HG03342 (cell line): ENCODE results near the gene PAGR1.
"Not testable (repeated sequence)": the region's sequence is repeated elsewhere in the genome, so short reads cannot be mapped to it uniquely, and the experiment has no call there.

Source experiments
- ATAC-seq: cut with Tn5 transposase; IDR thresholded peaks from one replicate; pipeline ENCODE4 v1.9.1; 2021; ENCODE audit warnings: mild to moderate bottlenecking, moderate library complexity; ENCODE audit not compliant: unreplicated experiment

PAGR1 gene

DNA sequence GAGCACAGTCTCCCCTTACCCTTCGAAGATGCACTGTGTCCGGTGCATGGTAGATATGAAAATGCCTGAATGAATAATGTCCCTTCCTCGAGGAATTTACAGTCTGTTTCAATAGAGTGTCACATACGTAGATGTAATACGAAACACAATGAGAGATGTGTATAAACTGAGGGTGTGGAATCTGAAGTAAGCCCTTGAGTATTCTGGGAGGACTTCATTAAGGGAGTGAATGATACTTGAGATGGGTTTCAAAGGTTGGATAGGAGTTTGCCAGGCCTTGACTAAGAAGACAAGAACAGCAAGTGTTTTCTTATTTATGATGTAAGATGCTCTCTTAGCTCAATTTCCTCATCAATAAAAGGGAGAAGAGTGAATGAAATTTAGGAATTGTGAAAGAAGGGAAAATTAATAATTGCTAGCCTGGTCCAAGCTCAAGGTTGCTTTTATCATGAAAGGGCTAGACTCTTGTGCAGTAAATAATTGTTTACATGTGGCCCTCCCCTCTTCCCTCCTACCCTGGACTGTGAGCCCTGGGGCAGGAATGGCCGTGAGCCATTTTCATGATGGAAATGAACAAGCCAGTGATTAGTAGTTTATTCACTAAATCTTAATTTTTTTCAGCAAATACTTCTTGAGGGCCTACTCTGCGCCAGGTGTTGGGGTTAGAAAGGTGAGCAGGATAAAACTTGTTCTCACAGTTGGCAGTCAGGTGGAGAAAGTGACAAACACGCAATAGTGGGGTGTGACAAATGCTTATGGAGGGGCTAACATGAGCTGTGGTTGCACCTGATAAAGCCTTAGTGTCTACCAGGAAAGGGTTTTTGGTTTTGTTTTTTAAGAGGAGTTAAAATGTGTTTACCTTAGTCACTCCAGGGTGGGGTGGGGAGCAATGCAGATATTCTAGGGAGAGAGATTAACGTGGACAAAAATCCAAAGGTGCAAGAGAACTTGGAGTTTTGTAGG lies 23.8 kb upstream of the PAGR1 start:
- ATAC-seq: no peak

GRCh38 chr16:29793153-29793552 lies 22.8 kb upstream of the PAGR1 start:
- not testable (repeated sequence) for ATAC-seq

DNA sequence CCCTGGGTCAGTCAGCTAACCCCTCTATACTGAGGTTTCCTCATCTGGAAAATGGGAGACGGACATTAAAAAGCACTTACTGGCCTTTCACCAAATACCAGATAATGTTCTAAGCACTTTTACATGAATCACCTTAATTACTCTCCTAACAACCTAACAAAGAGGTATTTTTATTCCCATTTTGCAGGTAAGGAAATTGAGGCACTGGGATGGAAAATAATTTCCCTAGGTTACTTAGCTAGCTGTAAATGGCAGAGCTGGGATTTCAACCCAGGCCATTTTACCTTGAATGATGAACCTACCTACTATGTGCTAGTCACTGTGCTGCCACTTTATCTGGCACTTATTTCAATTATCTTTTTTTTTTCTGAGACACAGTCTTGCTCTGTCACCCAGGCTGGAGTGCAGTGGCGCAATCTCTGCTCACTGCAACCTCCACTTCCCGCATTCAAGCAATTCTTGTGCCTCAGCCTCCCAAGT lies 21.7 kb upstream of the PAGR1 start:
- no peak for ATAC-seq

- ATAC-seq: no peak
Observed at GRCh38 chr16:29802416-29802935, 13.5 kb upstream of the PAGR1 start.

DNA sequence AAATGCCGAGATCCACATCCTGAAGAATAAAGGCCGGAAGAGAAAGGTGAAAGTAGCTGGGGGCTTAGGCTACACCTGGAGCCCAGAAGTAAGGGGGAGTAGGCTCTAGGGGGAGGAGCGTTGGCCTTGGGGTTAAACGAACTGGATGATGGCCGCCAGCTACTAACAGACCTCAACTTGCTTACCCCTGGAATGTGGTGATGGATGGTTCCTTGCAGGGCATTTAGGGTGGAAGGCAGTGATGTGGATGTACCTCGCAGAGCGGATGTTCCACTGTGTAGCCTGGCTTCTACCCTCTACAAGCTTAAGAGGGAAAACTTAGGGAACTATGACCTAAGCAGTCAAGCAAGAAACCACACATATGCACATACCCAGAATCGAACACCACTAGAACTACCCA lies 11.9 kb upstream of the PAGR1 start:
- no peak for ATAC-seq

DNA sequence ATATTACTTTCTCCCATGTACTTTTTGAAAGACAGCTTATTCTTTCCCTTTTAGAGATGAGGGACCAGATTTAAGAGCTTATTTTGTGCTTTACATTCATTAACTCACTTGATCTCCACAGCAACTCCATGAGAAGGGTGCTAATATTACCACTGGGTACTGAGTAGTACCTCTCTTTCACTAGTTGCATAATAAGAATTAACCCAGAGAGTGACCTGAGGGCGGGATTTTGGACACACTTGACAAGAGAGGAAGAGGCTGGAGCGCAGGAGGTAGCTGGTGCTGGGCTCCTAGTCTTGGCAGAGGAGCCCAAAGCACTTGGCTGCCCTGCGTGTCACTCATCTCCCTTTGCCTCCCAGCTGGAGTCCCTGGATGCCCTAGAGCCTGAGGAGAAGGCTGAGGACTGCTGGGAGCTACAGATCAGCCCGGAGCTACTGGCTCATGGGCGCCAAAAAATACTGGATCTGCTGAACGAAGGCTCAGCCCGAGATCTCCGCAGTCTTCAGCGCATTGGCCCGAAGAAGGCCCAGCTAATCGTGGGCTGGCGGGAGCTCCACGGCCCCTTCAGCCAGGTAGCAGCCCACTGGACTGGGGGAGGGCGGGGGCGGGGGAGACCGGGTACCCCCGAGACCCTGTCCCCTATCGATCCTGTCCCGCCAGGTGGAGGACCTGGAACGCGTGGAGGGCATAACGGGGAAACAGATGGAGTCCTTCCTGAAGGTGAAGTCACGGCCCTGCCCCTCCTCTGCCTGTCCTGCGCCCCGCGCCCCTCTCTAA lies 11.3 kb upstream of the PAGR1 start:
- no peak for ATAC-seq

DNA sequence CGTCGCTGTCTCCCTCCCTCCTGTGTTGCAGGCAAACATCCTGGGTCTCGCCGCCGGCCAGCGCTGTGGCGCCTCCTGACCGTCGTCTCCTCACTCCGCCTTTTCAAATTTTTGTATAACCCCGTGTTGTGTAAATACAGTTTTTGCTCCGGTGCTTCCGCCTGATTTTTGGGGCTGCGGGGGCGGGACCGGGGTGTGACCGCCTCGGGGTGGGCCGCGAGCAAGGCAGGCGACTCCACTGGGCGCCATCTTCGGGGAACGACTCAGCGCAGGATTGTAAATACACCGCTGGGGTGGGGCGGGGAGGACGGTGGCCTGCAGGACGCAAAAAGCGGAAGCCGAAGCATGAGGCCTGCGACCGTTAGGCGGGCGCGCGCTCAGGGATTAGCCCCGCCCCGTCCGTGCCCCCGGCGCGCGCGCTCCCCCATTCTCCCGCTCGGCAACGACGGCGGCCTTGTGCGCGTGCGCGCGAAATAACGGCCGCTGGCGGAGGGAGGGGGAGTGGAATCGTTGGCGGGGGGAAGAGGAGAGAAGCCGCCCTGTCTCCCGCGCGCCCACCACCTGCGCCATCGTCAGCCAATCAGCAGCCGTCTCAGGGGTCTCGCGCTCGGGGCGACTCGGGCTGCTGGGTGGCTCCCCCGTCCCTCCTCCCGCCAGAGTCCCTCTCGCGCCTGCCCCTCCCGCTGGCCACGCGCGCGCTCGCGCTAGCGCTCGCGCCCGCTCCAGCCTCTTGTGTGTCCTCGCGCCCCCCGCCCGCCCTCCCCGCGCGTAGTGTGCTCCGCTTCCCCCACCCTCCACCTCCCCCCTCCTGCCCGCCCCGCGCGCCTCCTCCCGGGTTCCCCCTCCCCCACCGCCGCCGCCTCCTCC lies 10.5 kb upstream of the PAGR1 start:
- ATAC-seq: peak; percentile 46

GRCh38 chr16:29806099-29806579 lies 9.8 kb upstream of the PAGR1 start, which contains the start of gene MAZ:
MAZ (plus strand) TSS chr16:29806529; CDS start chr16:29806702, 173 bp downstream.
- no peak for ATAC-seq

DNA sequence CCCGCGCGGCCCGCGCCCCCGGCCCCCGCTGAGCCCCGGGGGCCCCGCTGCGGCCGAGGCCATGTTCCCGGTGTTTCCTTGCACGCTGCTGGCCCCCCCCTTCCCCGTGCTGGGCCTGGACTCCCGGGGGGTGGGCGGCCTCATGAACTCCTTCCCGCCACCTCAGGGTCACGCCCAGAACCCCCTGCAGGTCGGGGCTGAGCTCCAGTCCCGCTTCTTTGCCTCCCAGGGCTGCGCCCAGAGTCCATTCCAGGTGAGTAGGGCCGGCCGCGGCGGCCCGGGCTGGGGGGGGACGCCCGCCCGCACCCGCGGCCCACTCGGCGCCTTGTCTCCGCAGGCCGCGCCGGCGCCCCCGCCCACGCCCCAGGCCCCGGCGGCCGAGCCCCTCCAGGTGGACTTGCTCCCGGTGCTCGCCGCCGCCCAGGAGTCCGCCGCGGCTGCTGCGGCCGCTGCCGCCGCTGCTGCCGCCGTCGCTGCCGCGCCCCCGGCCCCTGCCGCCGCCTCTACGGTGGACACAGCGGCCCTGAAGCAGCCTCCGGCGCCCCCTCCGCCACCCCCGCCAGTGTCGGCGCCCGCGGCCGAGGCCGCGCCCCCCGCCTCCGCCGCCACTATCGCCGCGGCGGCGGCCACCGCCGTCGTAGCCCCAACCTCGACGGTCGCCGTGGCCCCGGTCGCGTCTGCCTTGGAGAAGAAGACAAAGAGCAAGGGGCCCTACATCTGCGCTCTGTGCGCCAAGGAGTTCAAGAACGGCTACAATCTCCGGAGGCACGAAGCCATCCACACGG lies 9.1 kb upstream of the PAGR1 start:
- no peak for ATAC-seq

- ATAC-seq: no peak
Observed at GRCh38 chr16:29807426-29808218, 8.3 kb upstream of the PAGR1 start.

DNA sequence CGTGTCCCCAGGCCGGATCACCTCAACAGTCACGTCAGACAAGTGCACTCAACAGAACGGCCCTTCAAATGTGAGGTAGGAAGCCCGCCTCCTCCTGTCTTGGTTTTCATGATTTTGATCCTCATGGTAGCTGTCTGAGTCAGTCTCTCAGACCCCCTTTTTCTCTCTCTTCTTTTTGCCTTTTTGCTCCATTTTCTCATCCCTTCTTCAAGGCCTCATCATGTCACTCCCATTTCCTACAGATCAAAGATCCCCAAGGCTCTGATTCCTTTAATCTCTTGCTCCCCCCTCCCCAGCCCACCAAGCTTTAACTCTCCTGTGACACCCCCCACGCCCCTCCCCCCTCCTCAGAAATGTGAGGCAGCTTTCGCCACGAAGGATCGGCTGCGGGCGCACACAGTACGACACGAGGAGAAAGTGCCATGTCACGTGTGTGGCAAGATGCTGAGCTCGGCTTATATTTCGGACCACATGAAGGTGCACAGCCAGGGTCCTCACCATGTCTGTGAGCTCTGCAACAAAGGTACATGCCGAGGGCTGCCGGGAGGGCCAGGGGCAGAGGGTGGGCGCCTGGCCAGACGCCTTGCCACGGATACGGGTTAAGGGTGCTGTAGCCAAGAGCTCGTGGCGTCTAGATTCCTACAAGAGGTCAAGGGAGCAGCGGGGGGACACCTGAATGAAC lies 7.6 kb upstream of the PAGR1 start:
- ATAC-seq: no peak

- ATAC-seq: no peak
Observed at GRCh38 chr16:29809031-29809747, 6.8 kb upstream of the PAGR1 start.

DNA sequence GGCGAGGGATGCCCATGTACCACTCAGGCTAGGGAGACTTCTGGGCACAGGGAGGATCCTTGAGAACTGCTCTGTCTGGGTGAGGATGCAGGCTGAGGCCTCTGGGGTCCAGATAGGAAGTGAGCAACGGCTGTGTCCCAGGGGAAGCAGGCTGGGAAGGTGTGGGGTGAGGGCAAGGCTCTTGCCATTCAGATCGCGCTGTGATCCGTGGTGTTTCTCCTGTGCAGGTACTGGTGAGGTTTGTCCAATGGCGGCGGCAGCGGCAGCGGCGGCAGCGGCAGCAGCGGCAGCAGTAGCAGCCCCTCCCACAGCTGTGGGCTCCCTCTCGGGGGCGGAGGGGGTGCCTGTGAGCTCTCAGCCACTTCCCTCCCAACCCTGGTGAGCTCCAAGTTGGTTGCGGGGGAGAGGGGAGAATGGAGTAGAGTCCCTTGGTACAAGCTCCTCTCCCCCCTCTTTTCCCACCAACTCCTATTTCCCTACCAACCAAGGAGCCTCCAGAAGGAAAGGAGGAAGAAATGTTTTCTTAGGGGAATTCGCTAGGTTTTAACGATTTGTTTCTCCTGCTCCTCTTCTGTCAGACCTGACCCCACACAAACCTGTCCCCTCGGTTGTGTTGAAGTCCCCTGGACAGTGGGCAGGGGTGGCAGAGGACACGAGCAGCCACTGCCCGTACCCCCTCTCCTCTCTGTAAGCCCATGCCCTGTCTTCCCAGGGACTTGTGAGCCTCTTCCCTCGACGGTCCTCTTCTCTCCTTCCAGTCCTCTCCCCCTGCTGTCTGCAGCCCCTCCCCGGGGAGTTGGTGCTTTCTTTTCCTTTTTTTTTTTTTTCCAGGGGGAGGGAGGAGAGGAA lies 5.9 kb upstream of the PAGR1 start:
- ATAC-seq: no peak

DNA sequence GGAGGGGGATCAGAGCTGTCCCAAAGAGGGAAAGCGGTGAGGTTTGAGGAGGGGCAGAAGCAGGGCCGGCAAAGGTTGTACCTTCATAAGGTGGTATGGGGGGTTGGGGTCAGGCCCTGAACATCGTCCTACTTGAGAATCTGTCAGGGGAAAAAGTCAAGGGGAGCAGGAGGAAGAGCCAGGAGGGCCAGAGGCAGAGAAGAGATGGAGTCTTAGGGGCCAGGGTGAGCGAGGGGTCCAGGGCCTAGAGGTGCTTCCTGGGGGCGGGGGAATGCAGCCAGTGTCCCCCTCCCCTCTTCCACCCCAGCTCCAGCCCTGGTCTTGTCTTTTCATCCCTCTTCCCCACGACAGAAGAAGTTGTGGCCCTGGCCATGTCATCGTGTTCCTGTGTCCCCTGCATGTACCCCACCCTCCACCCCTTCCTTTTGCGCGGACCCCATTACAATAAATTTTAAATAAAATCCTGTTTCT lies 5.2 kb upstream of the PAGR1 start:
- no peak for ATAC-seq

DNA sequence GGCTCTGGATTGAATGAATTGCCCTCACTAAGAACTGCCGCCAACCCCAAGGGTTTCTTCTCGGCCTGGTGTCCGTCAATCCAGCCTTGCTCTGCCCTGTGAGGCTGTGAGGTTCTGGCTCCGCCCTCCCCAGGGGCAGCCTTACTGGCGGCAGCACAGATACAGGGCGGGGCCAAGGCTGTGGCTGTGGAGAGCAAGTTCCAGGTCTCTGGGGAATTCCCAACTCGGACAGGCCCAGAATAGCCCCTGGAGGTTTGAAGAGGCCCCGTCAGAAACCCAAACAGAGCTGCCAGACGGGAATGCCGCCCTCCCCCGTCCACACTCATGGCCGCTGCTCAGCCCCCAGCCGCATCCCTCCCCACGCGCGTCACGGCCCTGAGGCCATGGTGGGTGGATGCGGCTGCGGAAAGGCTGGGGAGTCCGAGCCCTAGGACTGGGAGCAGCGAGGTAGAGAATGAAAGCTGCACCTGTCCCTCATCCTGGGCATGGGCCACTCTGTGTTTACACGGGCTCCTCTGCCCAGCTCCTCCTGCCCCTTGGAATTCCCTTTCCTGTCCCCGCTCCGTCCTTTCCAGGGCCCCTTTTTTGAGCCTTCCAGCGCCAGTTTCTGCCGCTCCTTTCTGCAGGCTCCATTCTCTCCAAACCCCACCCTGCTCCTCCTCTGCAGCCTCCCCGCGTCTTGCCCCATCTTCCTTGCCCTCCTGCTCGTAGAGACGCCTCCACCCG lies 4.6 kb upstream of the PAGR1 start:
- peak; percentile 29 for ATAC-seq
